ENCODE measurements around the gene CERS6.
"Not testable (repeated sequence)": the region's sequence is repeated elsewhere in the genome, so short reads cannot be mapped to it uniquely, and the experiment has no call there.

The CERS6 gene

GRCh38 chr2:168466834-168467565 is 10.9 kb downstream of the CERS6 start:
- no peak for DNase-seq (ENCODE audit: low read depth, low spot score)

- no peak for DNase-seq (ENCODE audit: low read depth, low spot score)
These were observed 11.7 kb downstream of the CERS6 start for GRCh38 chr2:168467729-168468128.

- DNase-seq (ENCODE audit: low read depth, low spot score) = no peak
These were observed 12.3 kb downstream of the CERS6 start for GRCh38 chr2:168468354-168468753.

- no peak for DNase-seq (ENCODE audit: low read depth, low spot score)
These were observed 13.4 kb downstream of the CERS6 start for GRCh38 chr2:168469281-168469988.

GRCh38 chr2:168470320-168471162 is 14.5 kb downstream of the CERS6 start:
- no peak for DNase-seq (ENCODE audit: low read depth, low spot score)

GRCh38 chr2:168471163-168471475 is 15.0 kb downstream of the CERS6 start:
- no peak for DNase-seq (ENCODE audit: low read depth, low spot score)

- DNase-seq (ENCODE audit: low read depth, low spot score) = no peak
These were observed 19.6 kb downstream of the CERS6 start for GRCh38 chr2:168475636-168476035.

- DNase-seq (ENCODE audit: low read depth, low spot score) = no peak
These were observed 22.1 kb downstream of the CERS6 start for GRCh38 chr2:168478206-168478605.

GRCh38 chr2:168480356-168480755 is 24.3 kb downstream of the CERS6 start:
- DNase-seq (ENCODE audit: low read depth, low spot score) = no peak

GRCh38 chr2:168480825-168481585 is 24.9 kb downstream of the CERS6 start:
- no peak for DNase-seq (ENCODE audit: low read depth, low spot score)

GRCh38 chr2:168482269-168482668 is 26.2 kb downstream of the CERS6 start:
- DNase-seq (ENCODE audit: low read depth, low spot score) = no peak

GRCh38 chr2:168482952-168483831 is 27.1 kb downstream of the CERS6 start:
- DNase-seq (ENCODE audit: low read depth, low spot score) = no peak

GRCh38 chr2:168486477-168486876 is 30.4 kb downstream of the CERS6 start:
- no peak for DNase-seq (ENCODE audit: low read depth, low spot score)

- no peak for DNase-seq (ENCODE audit: low read depth, low spot score)
These were observed 34.2 kb downstream of the CERS6 start for GRCh38 chr2:168490015-168490874.

- DNase-seq (ENCODE audit: low read depth, low spot score) = no peak
These were observed 35.0 kb downstream of the CERS6 start for GRCh38 chr2:168490946-168491605.

GRCh38 chr2:168491728-168492127 is 35.7 kb downstream of the CERS6 start:
- not testable (repeated sequence) for DNase-seq (ENCODE audit: low read depth, low spot score)

GRCh38 chr2:168493219-168493618 is 37.1 kb downstream of the CERS6 start:
- not testable (repeated sequence) for DNase-seq (ENCODE audit: low read depth, low spot score)

- DNase-seq (ENCODE audit: low read depth, low spot score) = no peak
These were observed 38.2 kb downstream of the CERS6 start for GRCh38 chr2:168494190-168494711.

- DNase-seq (ENCODE audit: low read depth, low spot score) = no peak
These were observed 39.5 kb downstream of the CERS6 start for GRCh38 chr2:168495524-168495923.
